Small intestine (tissue), 7 donors: ENCODE measurements around the gene SCFD1. TPM values are rescaled to one million over a fixed set of nuclear protein-coding genes. Genes with fewer than 3 reads are reported as not detected.

Source experiments
- DNase-seq, 2 donors: peaks; one replicate each; pipeline versions ENCODE4 v3.0.0 to v3.0.0-alpha.2; 2013
- FAIRE-seq: peaks from 2 replicates; lab custom pipeline; 2012; peaks lifted over from hg19 to GRCh38; lab: Jason Lieb, UNC
- H3K27ac ChIP-seq, 3 donors: one replicate each; pipeline ENCODE4 v1.5.1; 2013; ENCODE audit warnings: low read length in 2 of 3, mild to moderate bottlenecking in 2 of 3, control low read depth in 1 of 3, inconsistent platforms in 1 of 3, low read depth in 1 of 3, moderate library complexity in 1 of 3
- H3K27me3 ChIP-seq, 3 donors: one replicate each; pipeline ENCODE4 v1.6.1; 2013; ENCODE audit warnings: low read length in 3 of 3, inconsistent platforms in 1 of 3; ENCODE audit not compliant: control insufficient read depth in 3 of 3, insufficient read depth in 3 of 3
- H3K36me3 ChIP-seq, 3 donors: one replicate each; pipeline ENCODE4 v1.6.1; 2013; ENCODE audit warnings: low read length in 3 of 3, inconsistent platforms in 1 of 3, low read depth in 1 of 3, mild to moderate bottlenecking in 1 of 3, moderate library complexity in 1 of 3; ENCODE audit not compliant: control insufficient read depth in 3 of 3, insufficient read depth in 2 of 3
- H3K4me1 ChIP-seq, 3 donors: one replicate each; pipeline ENCODE4 v1.6.1; 2013; ENCODE audit warnings: low read length in 2 of 3, inconsistent platforms in 1 of 3, low read depth in 1 of 3, mild to moderate bottlenecking in 1 of 3, moderate library complexity in 1 of 3; ENCODE audit not compliant: control insufficient read depth in 3 of 3, insufficient read depth in 2 of 3
- H3K4me3 ChIP-seq, 3 donors: one replicate each; pipeline ENCODE4 v1.5.1; 2013; ENCODE audit warnings: low read length in 3 of 3, control low read depth in 1 of 3, inconsistent platforms in 1 of 3, low read depth in 1 of 3, mild to moderate bottlenecking in 1 of 3, moderate library complexity in 1 of 3
- H3K9me3 ChIP-seq, 2 donors: one replicate each; pipeline ENCODE4 v1.6.1; 2013; ENCODE audit warnings: low read depth in 1 of 2, low read length in 1 of 2; ENCODE audit not compliant: control insufficient read depth in 2 of 2, insufficient read depth in 1 of 2
- WGBS, 3 donors: extraction: QIAGEN DNeasy Blood & Tissue Kit; methylation state at CpG; one replicate each; pipeline ENCODE4 v1.1.7; 2013; 5-methylcytosine and 5-hydroxymethylcytosine counted together
- polyA plus RNA-seq, 4 donors: library from polyadenylated mRNA; stranded (reverse) in 3 of 4; unstranded in 1 of 4; fragments of 200-250 nt in 3 of 4; fragments of 120-200 nt in 1 of 4; gene quantifications; one replicate each; pipeline versions ENCODE4 v1.2.1 to v1.2.3, GENCODE V29; 2013
- donor health status: healthy with polysubstance abuse.
- donor health status: control.
- donor health status: control.
- donor health status: Bipolar disorder and iron deficiency.
- donor health status: healthy.

The SCFD1 gene
- polyA plus RNA-seq, 4 donors = 39.7 to 73.8 (median 61.4) TPM

- H3K27me3 ChIP-seq = peaks cover 0 to 5% (median 2%) of the 10 kb centered on the region in 3 donors
- DNase-seq = no peak
- H3K4me3 ChIP-seq = no peak overlapping the region
- WGBS, 3 donors = 68 to 72% (median 72%) methylated on average over 5 of the region's 5 CpGs
- H3K36me3 ChIP-seq = no peaks in the 10 kb centered on the region
- H3K9me3 ChIP-seq = no peaks in the 10 kb centered on the region
- no peak for FAIRE-seq
- no peak overlapping the region for H3K27ac ChIP-seq
- H3K4me1 ChIP-seq = no peaks in the 10 kb centered on the region
Observed at GRCh38 chr14:30771595-30771994, 149.5 kb downstream of the SCFD1 start.

DNA sequence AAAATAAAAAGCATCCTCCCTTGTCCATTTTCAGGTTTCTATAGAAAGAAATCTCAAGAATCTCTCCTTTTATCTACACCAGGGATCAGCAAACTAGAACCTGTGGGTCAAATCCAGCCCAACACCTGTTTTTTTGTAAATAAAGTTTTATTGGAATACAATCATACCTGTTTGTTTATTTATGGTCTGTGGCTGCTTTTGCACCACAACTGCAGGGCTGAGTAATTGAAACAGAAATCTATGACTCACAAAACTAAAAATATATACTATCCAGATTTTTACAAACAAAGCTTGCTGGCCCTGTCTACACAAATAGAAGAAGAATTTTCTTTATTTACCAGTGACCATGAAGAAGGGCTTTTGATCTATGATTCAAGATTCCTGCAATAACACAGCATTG, 157.1 kb downstream of the SCFD1 start:
- DNase-seq (no peak), FAIRE-seq (no peak)
- Histone ChIP-seq H3K27ac (no peak overlapping the region), H3K9me3 (no peaks in the 10 kb centered on the region), H3K27me3 (no peaks in the 10 kb centered on the region), H3K4me3 (no peak overlapping the region), H3K4me1 (no peaks in the 10 kb centered on the region), H3K36me3 (no peaks in the 10 kb centered on the region)

Other genes with a start within 250 kb of the SCFD1 start
- gene G2E3, start 63.2 kb upstream of the SCFD1 start, polyA plus RNA-seq = 10 to 100 TPM in 1 of 4 donors, 1 to 10 TPM in 3; 2.2 to 14.4 (median 3.6) TPM